Activated CD4-positive, alpha-beta T cell treated with anti-CD3 and anti-CD28 coated beads, Interleukin-2, amount 10 ng/mL, durations not matched to agents 24 days and 14 days (primary cell): ENCODE results near the gene CTSS. TPM values are rescaled to one million over a fixed set of nuclear protein-coding genes. Genes with fewer than 3 reads are reported as not detected.
"Not testable (repeated sequence)": the region's sequence is repeated elsewhere in the genome, so short reads cannot be mapped to it uniquely, and the experiment has no call there.

Source experiments
- DNase-seq: peaks from one replicate; pipeline ENCODE4 v3.0.0; 2022
- H3K27ac Mint-ChIP-seq: one replicate; pipeline ENCODE4 v1.8.0; 2022; ENCODE audit warnings: mild to moderate bottlenecking, mixed read lengths
- H3K27me3 Mint-ChIP-seq: one replicate; pipeline ENCODE4 v1.8.0; 2022; ENCODE audit warnings: mixed read lengths
- H3K36me3 Mint-ChIP-seq: one replicate; pipeline ENCODE4 v1.8.0; 2022; ENCODE audit warnings: low read depth, mild to moderate bottlenecking, mixed read lengths
- H3K4me1 Mint-ChIP-seq: one replicate; pipeline ENCODE4 v1.8.0; 2021; ENCODE audit warnings: mixed read lengths
- H3K4me3 Mint-ChIP-seq: one replicate; pipeline ENCODE4 v1.8.0; 2022; ENCODE audit warnings: mild to moderate bottlenecking, moderate library complexity, mixed read lengths
- H3K9me3 Mint-ChIP-seq: one replicate; pipeline ENCODE4 v1.8.0; 2021; ENCODE audit warnings: mixed read lengths
- intact Hi-C: fragments of 100-400 bp; cut with micrococcal nuclease; formaldehyde crosslinking; loops from one replicate; pipeline ENCODE4 v1.15.1; 2023
- total RNA-seq: library from RNA; stranded (reverse); gene quantifications from 2 replicates; pipeline ENCODE4 v1.2.3, GENCODE V29; 2022

The CTSS gene
- total RNA-seq = 26.9 and 28.3 TPM in 2 replicates

GRCh38 chr1:150765296-150765976 lies at the start of gene CTSS:
Gene CTSS (minus strand): TSS chr1:150765778. CDS start chr1:150764763, 1,015 bp downstream.
- H3K4me3 Mint-ChIP-seq = peak within 1 kb of the TSS; percentile 83
- DNase-seq = peak; percentile 70
- H3K36me3 Mint-ChIP-seq = peaks cover 26% of the 10 kb centered on the region
- H3K27ac Mint-ChIP-seq = peak within 1 kb of the TSS; percentile 91
- intact Hi-C loops = loop anchor here (1.0 to 10.0 kb wide), 5 partner anchors 69 to 209 kb away; partner anchors contain the start of genes CERS2, ENSA and GOLPH3L
- H3K27me3 Mint-ChIP-seq = no peaks in the 10 kb centered on the region
- peaks cover 30% of the 10 kb centered on the region for H3K4me1 Mint-ChIP-seq
- H3K9me3 Mint-ChIP-seq = peaks cover 1% of the 10 kb centered on the region

GRCh38 chr1:150813028-150813707 lies 47.6 kb upstream of the CTSS start:
- Mint-ChIP-seq H3K36me3 (peaks cover 29% of the 10 kb centered on the region), H3K4me3 (no peak overlapping the region), H3K4me1 (peaks cover 1% of the 10 kb centered on the region), H3K9me3 (no peaks in the 10 kb centered on the region), H3K27me3 (no peaks in the 10 kb centered on the region), H3K27ac (no peak overlapping the region)
- DNase-seq = peak; percentile 64
- intact Hi-C loops = no loop called here

GRCh38 chr1:150810958-150811659 lies 45.5 kb upstream of the CTSS start:
- Mint-ChIP-seq H3K4me3 (no peak overlapping the region), H3K27ac (no peak overlapping the region), H3K4me1 (peaks cover 13% of the 10 kb centered on the region), H3K9me3 (no peaks in the 10 kb centered on the region), H3K36me3 (peaks cover 16% of the 10 kb centered on the region), H3K27me3 (no peaks in the 10 kb centered on the region)
- intact Hi-C loops = no loop called here
- DNase-seq = no peak

GRCh38 chr1:150809651-150810050 lies 44.1 kb upstream of the CTSS start:
- DNase-seq = no peak
- Mint-ChIP-seq H3K4me1 (peaks cover 13% of the 10 kb centered on the region), H3K36me3 (peaks cover 12% of the 10 kb centered on the region), H3K4me3 (no peak overlapping the region), H3K9me3 (no peaks in the 10 kb centered on the region), H3K27ac (no peak overlapping the region), H3K27me3 (no peaks in the 10 kb centered on the region)
- intact Hi-C loops = no loop called here

GRCh38 chr1:150808846-150809245 lies 43.3 kb upstream of the CTSS start:
- Mint-ChIP-seq H3K9me3 (no peaks in the 10 kb centered on the region), H3K4me1 (peaks cover 13% of the 10 kb centered on the region)
- no peak for DNase-seq

GRCh38 chr1:150808121-150808520 lies 42.5 kb upstream of the CTSS start, which contains the start of gene CTSK:
Gene CTSK (minus strand): TSS chr1:150808260. CDS start chr1:150806805, 1,455 bp downstream.
- H3K9me3 Mint-ChIP-seq = no peaks in the 10 kb centered on the region
- H3K4me1 Mint-ChIP-seq = peaks cover 13% of the 10 kb centered on the region
- H3K4me3 Mint-ChIP-seq = no peak within 1 kb of the TSS
- peaks cover 3% of the 10 kb centered on the region for H3K36me3 Mint-ChIP-seq
- intact Hi-C loops = no loop called here
- DNase-seq = no peak
- no peak within 1 kb of the TSS for H3K27ac Mint-ChIP-seq
- H3K27me3 Mint-ChIP-seq = no peaks in the 10 kb centered on the region

More at GRCh38 chr1:150808846-150809245, 43.3 kb upstream of the CTSS start:
- no peak overlapping the region for H3K4me3 Mint-ChIP-seq
- H3K27ac Mint-ChIP-seq = no peak overlapping the region
- intact Hi-C loops = no loop called here
- no peaks in the 10 kb centered on the region for H3K27me3 Mint-ChIP-seq
- H3K36me3 Mint-ChIP-seq = peaks cover 6% of the 10 kb centered on the region

GRCh38 chr1:150807249-150808023 lies 41.9 kb upstream of the CTSS start:
- H3K36me3 Mint-ChIP-seq = peaks cover 3% of the 10 kb centered on the region
- H3K27me3 Mint-ChIP-seq = no peaks in the 10 kb centered on the region
- H3K9me3 Mint-ChIP-seq = no peaks in the 10 kb centered on the region
- H3K4me3 Mint-ChIP-seq = no peak overlapping the region
- DNase-seq = no peak
- H3K4me1 Mint-ChIP-seq = peaks cover 13% of the 10 kb centered on the region
- H3K27ac Mint-ChIP-seq = no peak overlapping the region
- intact Hi-C loops = no loop called here

GRCh38 chr1:150805899-150806298 lies 40.3 kb upstream of the CTSS start:
- H3K4me3 Mint-ChIP-seq = no peak overlapping the region
- intact Hi-C loops = no loop called here

GRCh38 chr1:150804671-150805070 lies 39.1 kb upstream of the CTSS start:
- no peak overlapping the region for H3K4me3 Mint-ChIP-seq
- H3K27me3 Mint-ChIP-seq = no peaks in the 10 kb centered on the region
- intact Hi-C loops = no loop called here
- no peaks in the 10 kb centered on the region for H3K9me3 Mint-ChIP-seq
- DNase-seq = no peak
- peaks cover 13% of the 10 kb centered on the region for H3K4me1 Mint-ChIP-seq
- no peak overlapping the region for H3K27ac Mint-ChIP-seq
- peaks cover 3% of the 10 kb centered on the region for H3K36me3 Mint-ChIP-seq

More at GRCh38 chr1:150805899-150806298, 40.3 kb upstream of the CTSS start:
- Mint-ChIP-seq H3K4me1 (peaks cover 13% of the 10 kb centered on the region), H3K27ac (no peak overlapping the region), H3K9me3 (no peaks in the 10 kb centered on the region), H3K36me3 (peaks cover 3% of the 10 kb centered on the region), H3K27me3 (no peaks in the 10 kb centered on the region)
- no peak for DNase-seq

- no peak overlapping the region for H3K27ac Mint-ChIP-seq
- H3K4me1 Mint-ChIP-seq = no peaks in the 10 kb centered on the region
- H3K36me3 Mint-ChIP-seq = peaks cover 19% of the 10 kb centered on the region
- no peaks in the 10 kb centered on the region for H3K27me3 Mint-ChIP-seq
- H3K9me3 Mint-ChIP-seq = no peaks in the 10 kb centered on the region
- H3K4me3 Mint-ChIP-seq = no peak overlapping the region
- intact Hi-C loops = no loop called here
- DNase-seq = no peak
Measured at GRCh38 chr1:150799089-150799488, 33.5 kb upstream of the CTSS start.

GRCh38 chr1:150798525-150798924 lies 32.9 kb upstream of the CTSS start:
- intact Hi-C loops = no loop called here

GRCh38 chr1:150796374-150796773 lies 30.8 kb upstream of the CTSS start:
- H3K27me3 Mint-ChIP-seq = no peaks in the 10 kb centered on the region
- H3K36me3 Mint-ChIP-seq = peaks cover 19% of the 10 kb centered on the region

More at GRCh38 chr1:150798525-150798924, 32.9 kb upstream of the CTSS start:
- Mint-ChIP-seq H3K27me3 (no peaks in the 10 kb centered on the region), H3K4me3 (no peak overlapping the region), H3K27ac (no peak overlapping the region), H3K4me1 (no peaks in the 10 kb centered on the region), H3K9me3 (no peaks in the 10 kb centered on the region), H3K36me3 (peaks cover 19% of the 10 kb centered on the region)
- no peak for DNase-seq

GRCh38 chr1:150793778-150794177 lies 28.2 kb upstream of the CTSS start:
- H3K4me3 Mint-ChIP-seq, H3K27me3 Mint-ChIP-seq, DNase-seq, H3K9me3 Mint-ChIP-seq, H3K4me1 Mint-ChIP-seq, H3K27ac Mint-ChIP-seq, intact Hi-C loops: not testable (repeated sequence)
- peaks cover 15% of the 10 kb centered on the region for H3K36me3 Mint-ChIP-seq

More at GRCh38 chr1:150796374-150796773, 30.8 kb upstream of the CTSS start:
- no peaks in the 10 kb centered on the region for H3K9me3 Mint-ChIP-seq
- DNase-seq = no peak
- intact Hi-C loops = no loop called here
- no peak overlapping the region for H3K27ac Mint-ChIP-seq
- H3K4me3 Mint-ChIP-seq = no peak overlapping the region
- no peaks in the 10 kb centered on the region for H3K4me1 Mint-ChIP-seq
